ENCODE data around the gene LIMCH1.

- TF ChIP-seq, protein P1, sequence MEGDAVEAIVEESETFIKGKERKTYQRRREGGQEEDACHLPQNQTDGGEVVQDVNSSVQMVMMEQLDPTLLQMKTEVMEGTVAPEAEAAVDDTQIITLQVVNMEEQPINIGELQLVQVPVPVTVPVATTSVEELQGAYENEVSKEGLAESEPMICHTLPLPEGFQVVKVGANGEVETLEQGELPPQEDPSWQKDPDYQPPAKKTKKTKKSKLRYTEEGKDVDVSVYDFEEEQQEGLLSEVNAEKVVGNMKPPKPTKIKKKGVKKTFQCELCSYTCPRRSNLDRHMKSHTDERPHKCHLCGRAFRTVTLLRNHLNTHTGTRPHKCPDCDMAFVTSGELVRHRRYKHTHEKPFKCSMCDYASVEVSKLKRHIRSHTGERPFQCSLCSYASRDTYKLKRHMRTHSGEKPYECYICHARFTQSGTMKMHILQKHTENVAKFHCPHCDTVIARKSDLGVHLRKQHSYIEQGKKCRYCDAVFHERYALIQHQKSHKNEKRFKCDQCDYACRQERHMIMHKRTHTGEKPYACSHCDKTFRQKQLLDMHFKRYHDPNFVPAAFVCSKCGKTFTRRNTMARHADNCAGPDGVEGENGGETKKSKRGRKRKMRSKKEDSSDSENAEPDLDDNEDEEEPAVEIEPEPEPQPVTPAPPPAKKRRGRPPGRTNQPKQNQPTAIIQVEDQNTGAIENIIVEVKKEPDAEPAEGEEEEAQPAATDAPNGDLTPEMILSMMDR (IDR thresholded peaks at IDR 0.05) = no peak
- no peak for TF ChIP-seq EZH2 (IDR thresholded peaks at IDR 0.05)
These were observed 20.8 kb upstream of the LIMCH1 start for GRCh38 chr4:41517121-41517520.
